ENCODE data around the gene STT3A.

- TF ChIP-seq CTCF (IDR thresholded peaks at IDR 0.05) = no peak
- no peak for TF ChIP-seq ZFX (IDR thresholded peaks at IDR 0.05; ENCODE audit: borderline replicate concordance)
Measured at GRCh38 chr11:125554038-125554437, 38.6 kb upstream of the STT3A start.
